Gastrocnemius medialis (tissue), 4 donors: ENCODE results near the gene ADARB2.

ENCODE experiments used
- POLR2A ChIP-seq, 2 donors: fragments of 450-650 bp; IDR thresholded peaks; one replicate each; pipeline ENCODE4 v1.6.1; 2017; ENCODE audit warnings: antibody characterized with exemption in 2 of 2, mild to moderate bottlenecking in 2 of 2, moderate library complexity in 2 of 2
- TF ChIP-seq, protein P1 (sequence below), 5 experiments: fragments of 450-650 bp in 3 of 5; fragments of 200-600 bp in 2 of 5; sonication (generic) in 2 of 5; IDR thresholded peaks in 4 of 5; conservative IDR thresholded peaks in 1 of 5; 1 replicate in 4 of 5; 2 replicates in 1 of 5; pipeline ENCODE4 v1.5.1; 2016 to 2019; ENCODE audit warnings: antibody characterized with exemption in 5 of 5, mild to moderate bottlenecking in 3 of 5, moderate library complexity in 3 of 5

DNA sequence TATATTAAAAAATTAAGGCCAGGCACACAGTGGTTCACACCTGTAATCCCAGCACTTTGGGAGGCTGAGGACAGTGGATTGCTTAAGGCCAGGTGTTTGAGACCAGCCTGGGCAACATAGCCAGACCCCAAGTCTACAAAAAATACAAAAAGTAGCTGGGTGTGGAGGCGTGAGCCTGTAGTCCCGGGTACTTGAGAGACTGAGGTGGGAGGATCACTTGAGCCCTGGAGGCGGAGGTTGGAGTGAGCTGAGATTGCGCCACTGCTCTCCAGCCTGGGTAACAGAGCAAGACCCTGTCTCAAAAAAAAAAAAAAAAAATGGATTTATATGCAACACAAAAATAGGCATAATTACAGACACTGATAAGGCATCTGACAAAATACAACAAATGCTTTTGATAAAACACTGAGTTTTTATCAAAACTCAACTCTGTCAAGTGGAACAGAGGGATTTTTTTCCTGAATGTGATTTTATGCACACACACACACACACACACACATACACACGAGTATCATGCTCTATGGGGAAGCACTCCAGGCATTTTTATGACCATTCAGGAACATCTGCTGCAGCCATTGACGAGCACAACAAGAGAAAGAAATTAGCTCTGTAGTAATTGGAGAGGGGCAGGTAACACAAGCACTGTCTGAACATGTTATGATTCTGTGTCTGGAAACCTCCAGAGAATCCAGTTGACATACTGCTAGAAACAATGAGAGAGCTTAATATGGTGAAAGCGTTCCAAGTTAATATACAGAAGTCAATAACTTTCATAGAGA lies 488.0 kb downstream of the ADARB2 start:
- TF ChIP-seq, protein P1, sequence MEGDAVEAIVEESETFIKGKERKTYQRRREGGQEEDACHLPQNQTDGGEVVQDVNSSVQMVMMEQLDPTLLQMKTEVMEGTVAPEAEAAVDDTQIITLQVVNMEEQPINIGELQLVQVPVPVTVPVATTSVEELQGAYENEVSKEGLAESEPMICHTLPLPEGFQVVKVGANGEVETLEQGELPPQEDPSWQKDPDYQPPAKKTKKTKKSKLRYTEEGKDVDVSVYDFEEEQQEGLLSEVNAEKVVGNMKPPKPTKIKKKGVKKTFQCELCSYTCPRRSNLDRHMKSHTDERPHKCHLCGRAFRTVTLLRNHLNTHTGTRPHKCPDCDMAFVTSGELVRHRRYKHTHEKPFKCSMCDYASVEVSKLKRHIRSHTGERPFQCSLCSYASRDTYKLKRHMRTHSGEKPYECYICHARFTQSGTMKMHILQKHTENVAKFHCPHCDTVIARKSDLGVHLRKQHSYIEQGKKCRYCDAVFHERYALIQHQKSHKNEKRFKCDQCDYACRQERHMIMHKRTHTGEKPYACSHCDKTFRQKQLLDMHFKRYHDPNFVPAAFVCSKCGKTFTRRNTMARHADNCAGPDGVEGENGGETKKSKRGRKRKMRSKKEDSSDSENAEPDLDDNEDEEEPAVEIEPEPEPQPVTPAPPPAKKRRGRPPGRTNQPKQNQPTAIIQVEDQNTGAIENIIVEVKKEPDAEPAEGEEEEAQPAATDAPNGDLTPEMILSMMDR (IDR thresholded peaks at IDR 0.05 in 4 of 5, conservative IDR thresholded peaks at IDR 0.05 in 1 of 5), result no peak
- no peak for TF ChIP-seq POLR2A (IDR thresholded peaks at IDR 0.05)
